GM18505 (cell line): ENCODE data around the gene ALDOC.
A peak's percentile ranks its signal among the peaks of the same experiment; 100 is the strongest.

ENCODE experiments used
- ATAC-seq: cut with Tn5 transposase; IDR thresholded peaks from one replicate; pipeline ENCODE4 v1.9.1; 2021; ENCODE audit not compliant: unreplicated experiment
- POLR2A ChIP-seq: IDR thresholded peaks from 4 replicates; pipeline ENCODE4 v1.6.1; 2011; ENCODE audit warnings: borderline replicate concordance; ENCODE audit not compliant: insufficient read depth, insufficient read length; ENCODE audit errors: extremely low read depth

ALDOC gene

DNA sequence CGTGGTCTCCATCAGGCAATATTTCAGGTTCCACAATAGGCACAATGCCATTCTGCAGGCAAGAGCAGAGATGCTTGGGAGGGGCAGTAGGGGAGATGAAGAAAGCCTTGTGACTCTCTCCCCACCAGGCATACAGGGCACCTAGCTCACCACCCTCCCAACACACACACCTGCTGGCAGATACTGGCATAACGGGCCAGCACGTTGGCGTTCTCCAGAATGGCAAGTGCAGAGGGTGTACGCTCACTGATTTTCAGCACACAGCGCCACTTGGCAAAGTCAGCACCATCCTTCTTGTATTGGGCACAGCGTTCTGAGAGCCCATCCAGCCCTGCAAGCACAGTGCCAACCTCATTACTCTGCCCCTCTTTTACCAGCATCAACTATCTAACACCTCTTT is 2.2 kb downstream of the ALDOC start:
- ATAC-seq = no peak
- no peak for TF ChIP-seq POLR2A

DNA sequence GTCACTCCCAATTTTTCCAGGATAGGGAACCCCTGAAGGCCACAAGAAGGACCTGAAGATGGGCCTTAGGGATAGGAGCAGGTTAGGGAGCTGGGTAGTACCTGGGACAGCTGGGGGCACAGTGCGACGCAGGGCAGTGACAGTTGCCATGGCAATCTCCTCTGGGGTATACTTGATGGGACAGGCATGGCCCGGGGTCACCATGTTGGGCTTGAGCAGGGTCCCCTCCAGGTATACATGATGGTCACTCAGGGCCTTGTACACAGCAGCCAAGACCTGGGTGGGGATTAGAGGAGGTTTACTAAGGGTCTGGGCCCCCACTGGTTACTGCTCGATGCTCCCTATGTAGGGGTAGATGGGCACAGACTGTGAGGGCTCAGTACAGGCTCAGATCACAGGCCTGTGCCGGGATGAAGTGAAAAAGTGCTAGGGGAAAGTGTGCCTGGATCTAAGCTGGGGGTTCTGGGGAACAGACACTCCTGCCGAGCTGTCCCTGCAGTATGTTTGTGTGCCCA is 2.7 kb downstream of the ALDOC start:
- ATAC-seq = no peak
- TF ChIP-seq POLR2A = no peak

DNA sequence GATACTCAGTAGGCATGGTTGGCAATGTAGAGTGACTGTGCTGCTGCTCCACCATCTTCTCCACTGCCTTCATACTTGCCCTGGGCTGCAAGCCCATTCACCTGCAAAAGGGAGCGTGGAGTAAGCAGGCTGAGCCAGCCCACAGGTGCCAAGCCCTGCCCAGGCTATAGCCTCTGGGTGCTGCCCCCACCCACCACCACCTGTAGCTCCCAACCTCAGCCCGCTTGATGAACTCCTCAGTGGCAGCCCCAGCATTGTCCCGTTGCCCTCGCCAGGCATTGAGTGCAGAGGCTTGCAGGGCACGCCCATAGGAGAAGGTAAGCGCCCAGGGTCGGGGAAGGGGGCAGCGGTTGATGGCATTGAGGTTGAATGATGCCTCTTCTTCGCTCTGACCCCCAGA is 3.2 kb downstream of the ALDOC start:
- no peak for TF ChIP-seq POLR2A
- no peak for ATAC-seq

DNA sequence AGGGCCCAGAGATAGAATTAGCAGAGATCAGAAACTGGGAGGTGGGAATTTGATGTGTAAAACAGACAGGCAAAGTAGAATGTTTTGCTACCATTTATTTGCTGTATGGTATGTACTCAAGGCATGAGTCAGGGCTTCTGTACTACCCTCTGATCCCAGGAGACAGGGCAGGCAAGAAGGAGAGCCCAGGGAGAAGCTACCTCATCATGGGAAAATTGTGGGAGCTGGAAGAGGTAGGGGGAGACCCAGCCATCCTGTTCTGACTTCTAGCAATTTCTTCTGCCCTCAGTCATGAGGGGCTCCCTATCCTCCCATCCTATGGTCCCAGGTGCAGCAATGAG is 3.7 kb downstream of the ALDOC start:
- no peak for TF ChIP-seq POLR2A
- no peak for ATAC-seq

DNA sequence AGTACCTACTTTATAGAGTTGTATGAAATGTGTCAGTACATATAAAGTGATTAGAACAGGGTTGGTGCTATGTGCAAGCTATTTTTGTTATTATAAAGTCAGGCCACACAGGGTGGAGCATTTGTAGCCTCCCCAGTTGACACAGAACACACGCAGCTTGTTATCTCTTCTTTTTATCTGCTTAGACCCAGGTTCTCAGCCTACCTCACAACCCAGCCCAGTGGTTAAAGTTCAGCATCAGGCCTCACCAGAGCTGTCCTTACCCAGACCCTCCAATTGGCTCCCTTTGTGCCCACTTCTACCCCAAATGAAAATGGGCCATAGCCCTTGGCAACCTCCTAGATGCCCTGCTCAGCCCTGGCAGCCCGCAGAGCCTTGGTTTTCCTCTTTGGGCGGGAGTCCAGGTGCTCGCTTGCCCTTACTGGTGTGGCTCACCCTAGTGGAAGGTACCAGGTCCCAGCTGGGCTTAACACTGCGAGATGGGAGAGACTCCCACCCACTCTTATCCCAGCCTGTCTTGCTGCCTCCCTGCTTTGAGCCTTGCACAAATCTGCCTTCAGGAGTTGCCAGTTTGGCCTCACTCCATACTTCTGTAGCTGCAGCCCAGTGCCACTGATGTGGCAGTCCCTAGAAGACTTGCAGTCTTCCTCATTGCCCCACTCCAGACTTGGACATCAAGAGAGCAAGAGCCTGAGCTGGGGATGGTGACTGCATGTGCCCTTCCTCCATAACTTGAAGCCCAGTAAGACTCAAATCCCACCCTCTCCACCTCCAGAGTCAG is 4.2 kb downstream of the ALDOC start:
- TF ChIP-seq POLR2A = no peak
- no peak for ATAC-seq

DNA sequence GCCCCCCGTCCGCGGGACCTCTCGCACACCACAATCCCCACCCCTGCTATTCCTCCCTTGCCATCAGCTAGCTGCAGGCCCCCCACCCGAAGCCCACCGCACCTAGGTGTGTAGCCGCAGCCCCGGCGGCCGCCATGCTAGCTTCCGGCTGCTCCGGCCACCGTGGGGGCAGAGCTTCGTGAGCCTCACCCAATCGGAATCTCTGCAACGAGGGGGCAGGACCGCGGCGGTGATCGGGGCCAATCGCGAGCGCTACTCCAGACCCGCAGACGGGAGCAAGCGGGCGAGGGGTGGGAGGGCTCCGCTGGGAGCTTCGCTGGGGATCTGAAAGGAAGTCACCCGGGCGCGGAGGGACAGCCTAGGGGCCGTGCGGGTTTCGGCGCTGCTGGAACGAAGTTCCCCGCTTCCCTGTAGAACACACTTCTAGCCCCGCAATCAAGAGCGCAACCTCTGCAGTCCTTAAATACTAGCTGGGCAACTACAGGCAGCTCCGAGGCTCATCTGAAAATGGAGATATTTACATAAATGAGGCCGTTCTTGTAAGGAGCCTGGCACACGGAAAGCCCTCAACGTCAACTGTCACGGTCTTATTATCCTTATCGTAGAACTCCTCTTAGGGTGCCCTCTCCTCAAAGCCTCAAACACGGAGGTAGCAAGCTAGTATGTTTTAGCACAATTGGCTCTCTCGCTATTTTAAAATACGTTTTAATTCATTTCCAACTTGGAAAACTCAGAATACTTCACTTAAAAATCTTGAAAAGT is 5.2 kb downstream of the ALDOC start, which contains the start of gene PIGS:
TSS of gene PIGS (minus strand) at position 164 of the 762 bp plus-strand sequence. CDS start at position 136, 28 bp downstream.
- peak; percentile 85 for ATAC-seq
- TF ChIP-seq POLR2A = peak; percentile 83

DNA sequence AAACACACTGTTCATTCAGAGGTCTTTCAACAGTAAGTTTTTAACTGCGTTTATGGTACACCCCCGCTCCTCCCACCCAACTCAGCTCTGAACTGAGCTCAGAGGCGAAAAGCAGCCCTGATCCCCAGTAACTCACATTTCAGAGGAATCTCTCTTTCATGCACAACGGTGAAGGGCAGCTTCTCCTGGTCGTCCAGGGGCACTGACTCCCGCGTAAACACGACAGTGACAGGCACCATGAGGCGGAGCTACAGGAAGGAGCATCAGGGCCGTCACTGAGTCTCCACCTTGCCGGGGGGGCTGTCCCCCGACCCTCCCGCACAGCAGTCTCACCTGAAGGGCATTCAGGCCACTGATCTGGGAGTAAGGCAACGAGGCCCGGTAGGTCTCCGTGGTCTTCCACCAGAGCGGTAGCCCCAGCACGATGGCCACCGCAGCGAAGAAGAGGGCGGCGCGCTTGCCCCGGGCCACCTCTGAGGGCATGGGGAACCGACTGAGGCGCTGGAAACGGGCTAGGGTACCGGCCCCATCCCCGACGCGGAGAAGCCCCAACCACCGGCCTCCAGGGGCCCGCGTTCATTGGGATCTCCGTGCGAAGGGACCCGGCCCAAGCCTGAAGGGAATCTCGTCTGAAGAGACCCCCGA is 5.9 kb downstream of the ALDOC start:
- no peak for TF ChIP-seq POLR2A
- ATAC-seq = peak; percentile 22

DNA sequence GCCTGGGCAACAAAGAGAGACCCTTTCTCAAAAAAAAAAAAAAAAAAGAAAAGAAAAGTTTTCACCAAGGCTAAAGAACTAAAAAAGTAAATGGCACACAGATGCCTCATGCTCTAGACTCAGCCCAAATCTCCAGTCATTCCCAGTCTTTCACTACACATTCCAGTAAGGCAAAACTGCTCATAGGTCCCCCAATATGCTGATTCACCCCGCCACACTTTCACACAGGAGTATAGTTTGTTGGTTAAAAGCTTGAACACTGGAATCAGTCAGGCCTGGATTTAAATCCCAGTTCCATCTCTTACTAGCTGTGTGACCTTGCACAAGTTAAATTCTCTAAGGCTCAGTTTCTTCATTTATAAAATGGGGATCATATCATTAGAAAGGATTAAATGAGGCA is 7.2 kb downstream of the ALDOC start:
- no peak for ATAC-seq
- TF ChIP-seq POLR2A = no peak

DNA sequence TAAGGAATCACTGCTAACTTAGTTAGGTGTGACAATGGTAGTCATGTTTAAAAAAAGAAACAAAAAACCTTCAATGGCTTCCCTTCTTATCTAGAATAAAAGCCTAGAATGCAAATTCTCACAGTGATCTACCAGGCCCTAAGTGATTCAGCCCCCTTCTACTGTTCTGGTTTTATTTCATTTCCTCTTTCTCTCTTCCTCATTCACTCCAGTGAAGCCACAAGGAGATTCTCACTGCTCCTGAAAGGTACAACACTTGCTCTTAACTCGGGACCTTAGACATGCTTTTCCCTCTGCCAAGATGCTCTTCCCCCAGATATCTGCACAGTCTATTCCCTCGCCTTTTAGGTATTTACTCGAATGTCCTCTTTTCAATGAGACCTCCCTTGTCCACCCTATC is 9.1 kb downstream of the ALDOC start:
- no peak for ATAC-seq
- TF ChIP-seq POLR2A = no peak

DNA sequence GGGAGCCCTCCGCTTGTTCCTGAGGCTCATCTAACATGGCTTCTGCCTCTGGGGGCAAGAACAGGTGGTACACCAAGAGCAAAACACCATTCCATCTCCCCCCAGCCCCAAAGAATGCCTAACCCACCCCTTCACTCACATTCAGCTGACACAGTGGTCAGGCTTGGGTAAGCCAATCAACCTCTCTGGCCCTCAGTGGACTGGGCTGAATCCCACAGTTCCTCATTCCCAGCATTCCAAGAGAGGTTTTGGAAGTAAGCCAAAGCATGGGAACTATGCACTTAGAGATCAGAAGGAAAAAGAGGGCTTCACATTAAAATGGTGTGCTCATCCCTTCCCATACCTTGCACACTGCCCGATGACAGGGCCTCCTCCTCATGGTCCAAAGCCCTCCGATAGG is 13.2 kb downstream of the ALDOC start:
- no peak for ATAC-seq
- no peak for TF ChIP-seq POLR2A

DNA sequence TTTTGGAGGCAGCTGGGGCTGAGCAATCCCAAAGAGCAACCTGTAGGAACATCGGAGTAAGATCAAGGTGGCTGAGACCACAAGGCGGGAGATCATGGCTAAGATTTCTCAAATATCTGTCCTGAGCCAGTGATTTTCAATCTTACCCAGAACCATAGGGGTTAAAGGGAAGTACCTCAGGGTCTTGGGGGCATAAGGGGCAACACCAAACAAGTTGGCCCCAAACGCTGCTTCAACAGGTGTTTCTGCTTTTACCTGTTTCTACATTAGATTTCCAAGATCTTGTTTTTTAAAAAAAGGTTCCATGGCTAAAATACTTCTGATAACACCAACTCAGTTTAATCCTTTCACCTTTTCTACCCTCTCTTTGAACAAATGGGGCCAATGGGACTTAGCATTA is 21.7 kb downstream of the ALDOC start:
- TF ChIP-seq POLR2A = no peak
- ATAC-seq = no peak

DNA sequence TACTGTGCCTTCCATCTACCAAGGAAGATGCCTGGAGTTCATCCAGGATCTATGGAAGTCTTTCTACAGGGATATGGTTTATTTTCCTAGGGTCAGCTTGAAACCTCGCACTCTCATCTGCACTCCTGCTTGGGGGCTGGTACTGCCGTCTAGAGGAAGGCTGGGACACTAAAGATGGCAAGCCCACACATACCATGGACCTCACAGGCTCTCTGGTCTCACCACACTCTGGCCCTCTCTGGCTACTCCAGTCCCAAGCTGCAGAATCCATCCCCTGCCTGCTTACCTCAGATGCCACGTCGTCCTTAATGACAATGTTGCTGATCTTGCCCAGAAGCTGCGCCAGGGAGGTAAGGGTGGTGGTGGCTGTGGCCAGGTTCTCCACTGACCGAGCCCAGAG is 22.1 kb downstream of the ALDOC start:
- TF ChIP-seq POLR2A = no peak

DNA sequence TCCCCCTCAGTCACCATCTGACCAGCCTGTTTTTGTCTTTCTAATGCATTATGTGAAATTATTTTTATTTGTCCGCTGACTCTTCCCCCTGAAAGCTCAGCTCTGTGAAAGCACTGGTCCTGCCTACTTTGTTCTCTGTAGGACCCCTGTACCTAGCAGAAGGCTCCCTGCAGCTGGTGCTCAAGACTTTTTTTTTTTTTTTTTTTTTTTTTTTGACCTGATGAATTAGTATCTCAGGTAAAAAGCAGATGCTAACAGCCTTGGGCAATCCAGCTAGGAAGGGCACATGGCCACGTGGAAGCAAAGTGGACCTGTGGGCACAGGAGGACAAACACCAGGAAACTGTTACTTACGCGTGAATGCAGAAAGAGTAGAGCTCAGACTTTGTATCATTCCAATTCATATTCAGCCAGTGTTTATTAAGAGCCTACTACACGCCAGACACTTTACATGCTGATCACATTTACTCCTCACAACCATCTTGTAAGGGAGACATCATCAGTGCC is 23.6 kb downstream of the ALDOC start:
- no peak for TF ChIP-seq POLR2A
- ATAC-seq = no peak

More for the DNA sequence above, 22.1 kb downstream of the ALDOC start:
- no peak for ATAC-seq
